Neutrophil (primary cell): ENCODE data around the gene CHST11.

Experiments
- H3K27ac ChIP-seq: fragments of 200-600 bp; sonication (generic); 2 replicates; pipeline ENCODE4 v1.5.1; 2016; ENCODE audit warnings: mild to moderate bottlenecking, moderate library complexity
- H3K27me3 ChIP-seq: fragments of 200-600 bp; sonication (generic); 2 replicates; pipeline ENCODE4 v1.6.0; 2016; ENCODE audit warnings: mild to moderate bottlenecking
- H3K36me3 ChIP-seq: fragments of 200-600 bp; sonication (generic); 2 replicates; pipeline ENCODE4 v1.5.1; 2017
- H3K4me1 ChIP-seq, 2 experiments: fragments of 200-600 bp in 1 of 2; sonication (generic) in 1 of 2; 1 replicate in 1 of 2; 2 replicates in 1 of 2; pipeline versions ENCODE4 v1.5.1 to v1.6.1; 2013 to 2016; ENCODE audit warnings: low read depth in 1 of 2, low read length in 1 of 2, mild to moderate bottlenecking in 1 of 2, moderate library complexity in 1 of 2; ENCODE audit not compliant: control insufficient read depth in 1 of 2, insufficient read depth in 1 of 2
- H3K4me3 ChIP-seq, 2 experiments: fragments of 200-600 bp in 1 of 2; sonication (generic) in 1 of 2; 1 replicate in 1 of 2; 2 replicates in 1 of 2; pipeline ENCODE4 v1.5.1; 2013 to 2016; ENCODE audit warnings: low read depth in 1 of 2, low read length in 1 of 2, mild to moderate bottlenecking in 1 of 2, moderate library complexity in 1 of 2
- H3K9me3 ChIP-seq: fragments of 200-600 bp; sonication (generic); 2 replicates; pipeline ENCODE4 v1.5.1; 2016
- TF ChIP-seq, protein P1 (sequence below): fragments of 200-600 bp; sonication (generic); IDR thresholded peaks from 2 replicates; pipeline ENCODE4 v1.5.1; 2016; ENCODE audit warnings: antibody characterized with exemption

The CHST11 gene

DNA sequence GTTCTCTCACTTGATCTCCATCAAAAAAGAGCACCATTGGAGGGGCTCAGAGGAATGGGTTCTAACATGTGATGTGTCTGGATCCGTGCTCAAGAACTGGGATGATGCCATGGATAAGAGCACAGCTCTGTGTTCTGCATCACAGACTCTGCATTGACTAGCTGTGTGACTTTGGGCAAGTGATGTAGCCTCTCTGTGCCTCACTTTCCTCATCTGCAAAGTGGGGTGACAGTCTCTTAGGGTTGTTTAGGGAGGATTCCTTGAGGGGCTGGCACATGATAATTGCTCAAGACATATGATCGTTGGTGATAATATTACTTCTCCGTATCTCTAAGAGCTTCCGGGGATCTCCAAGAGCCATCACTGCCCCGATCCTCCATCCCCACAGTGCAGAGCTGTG, 202.3 kb downstream of the CHST11 start:
- Histone ChIP-seq H3K9me3 (no peaks in the 10 kb centered on the region), H3K36me3 (no peaks in the 10 kb centered on the region), H3K4me1 (peaks cover 28 to 33% of the 10 kb centered on the region in 2 experiments), H3K27ac (no peak overlapping the region), H3K4me3 (no peak overlapping the region), H3K27me3 (no peaks in the 10 kb centered on the region)
- TF ChIP-seq, protein P1, sequence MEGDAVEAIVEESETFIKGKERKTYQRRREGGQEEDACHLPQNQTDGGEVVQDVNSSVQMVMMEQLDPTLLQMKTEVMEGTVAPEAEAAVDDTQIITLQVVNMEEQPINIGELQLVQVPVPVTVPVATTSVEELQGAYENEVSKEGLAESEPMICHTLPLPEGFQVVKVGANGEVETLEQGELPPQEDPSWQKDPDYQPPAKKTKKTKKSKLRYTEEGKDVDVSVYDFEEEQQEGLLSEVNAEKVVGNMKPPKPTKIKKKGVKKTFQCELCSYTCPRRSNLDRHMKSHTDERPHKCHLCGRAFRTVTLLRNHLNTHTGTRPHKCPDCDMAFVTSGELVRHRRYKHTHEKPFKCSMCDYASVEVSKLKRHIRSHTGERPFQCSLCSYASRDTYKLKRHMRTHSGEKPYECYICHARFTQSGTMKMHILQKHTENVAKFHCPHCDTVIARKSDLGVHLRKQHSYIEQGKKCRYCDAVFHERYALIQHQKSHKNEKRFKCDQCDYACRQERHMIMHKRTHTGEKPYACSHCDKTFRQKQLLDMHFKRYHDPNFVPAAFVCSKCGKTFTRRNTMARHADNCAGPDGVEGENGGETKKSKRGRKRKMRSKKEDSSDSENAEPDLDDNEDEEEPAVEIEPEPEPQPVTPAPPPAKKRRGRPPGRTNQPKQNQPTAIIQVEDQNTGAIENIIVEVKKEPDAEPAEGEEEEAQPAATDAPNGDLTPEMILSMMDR = no peak

DNA sequence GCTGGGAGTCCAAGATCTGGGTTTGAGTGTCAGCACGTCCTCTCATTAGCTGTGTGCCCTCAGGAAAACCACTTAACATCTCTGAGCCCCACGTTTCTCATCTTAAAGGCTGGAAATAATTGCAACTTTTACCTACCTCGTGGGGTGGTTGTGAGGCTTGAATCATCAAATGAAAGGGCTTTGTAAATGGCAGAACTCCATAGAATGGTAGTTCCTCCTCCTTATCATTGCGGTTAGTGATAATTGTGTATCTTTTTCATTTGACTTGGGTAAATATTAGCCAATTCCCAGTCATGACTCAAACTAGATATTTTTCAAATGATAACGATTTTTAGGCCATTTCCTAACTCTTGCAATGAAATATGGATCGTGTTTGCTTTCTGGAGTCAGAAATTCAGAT, 205.5 kb downstream of the CHST11 start:
- TF ChIP-seq, protein P1 = no peak
- H3K4me1 ChIP-seq = peaks cover 13 to 22% of the 10 kb centered on the region in 2 experiments
- H3K9me3 ChIP-seq = no peaks in the 10 kb centered on the region
- no peaks in the 10 kb centered on the region for H3K36me3 ChIP-seq
- no peaks in the 10 kb centered on the region for H3K27me3 ChIP-seq
- H3K4me3 ChIP-seq = no peak overlapping the region
- peak overlapping the region; percentile 48 for H3K27ac ChIP-seq

DNA sequence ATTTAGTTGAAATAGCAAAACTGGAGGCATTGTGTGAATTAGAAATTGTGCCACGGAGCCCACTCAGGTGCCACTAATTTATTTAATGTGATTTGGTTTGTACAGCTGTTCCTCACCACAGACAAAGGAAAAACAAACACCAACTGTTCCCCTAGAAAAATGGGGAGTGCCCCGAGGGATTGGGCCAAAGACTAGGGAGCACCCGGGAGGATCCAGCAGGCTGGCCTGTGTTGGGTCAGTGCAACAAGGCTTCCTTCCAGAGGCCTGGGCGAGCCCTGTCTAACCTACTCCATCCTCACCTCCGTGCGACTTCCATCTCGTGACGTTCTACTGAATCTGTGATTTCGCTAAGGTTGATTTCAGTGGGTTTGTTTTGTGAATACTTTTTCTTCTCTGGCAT, 206.2 kb downstream of the CHST11 start:
- Histone ChIP-seq H3K4me1 (peaks cover 19 to 23% of the 10 kb centered on the region in 2 experiments), H3K36me3 (no peaks in the 10 kb centered on the region)
- TF ChIP-seq, protein P1 = no peak

DNA sequence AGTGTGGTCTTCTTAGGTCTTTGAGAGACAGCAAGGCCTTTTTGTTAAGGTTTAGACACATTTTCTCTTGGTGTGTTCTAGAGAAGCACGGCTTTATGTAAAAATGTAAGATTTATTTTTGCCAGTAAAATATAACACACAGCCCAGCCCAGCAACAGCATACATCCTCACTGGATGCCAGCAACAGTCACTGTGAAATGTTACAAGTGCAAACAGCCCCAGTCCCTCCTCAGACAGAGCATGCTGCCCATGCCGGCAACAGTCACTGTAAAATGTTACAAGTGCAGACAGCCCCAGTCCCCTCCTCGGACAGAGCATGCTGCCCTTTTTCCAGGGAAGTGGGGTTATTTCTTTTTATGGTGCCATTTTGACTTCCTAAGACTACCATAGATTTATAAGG, 207.6 kb downstream of the CHST11 start:
- H3K27me3 ChIP-seq = no peaks in the 10 kb centered on the region
- H3K36me3 ChIP-seq = no peaks in the 10 kb centered on the region
- no peaks in the 10 kb centered on the region for H3K9me3 ChIP-seq
- no peak overlapping the region for H3K4me3 ChIP-seq
- peak overlapping the region; percentile 41 for H3K27ac ChIP-seq
- H3K4me1 ChIP-seq = peaks cover 33 to 38% of the 10 kb centered on the region in 2 experiments
- TF ChIP-seq, protein P1 = no peak

More for the DNA sequence above, 206.2 kb downstream of the CHST11 start:
- Histone ChIP-seq H3K4me3 (no peak overlapping the region), H3K27me3 (no peaks in the 10 kb centered on the region), H3K9me3 (no peaks in the 10 kb centered on the region), H3K27ac (no peak overlapping the region)

DNA sequence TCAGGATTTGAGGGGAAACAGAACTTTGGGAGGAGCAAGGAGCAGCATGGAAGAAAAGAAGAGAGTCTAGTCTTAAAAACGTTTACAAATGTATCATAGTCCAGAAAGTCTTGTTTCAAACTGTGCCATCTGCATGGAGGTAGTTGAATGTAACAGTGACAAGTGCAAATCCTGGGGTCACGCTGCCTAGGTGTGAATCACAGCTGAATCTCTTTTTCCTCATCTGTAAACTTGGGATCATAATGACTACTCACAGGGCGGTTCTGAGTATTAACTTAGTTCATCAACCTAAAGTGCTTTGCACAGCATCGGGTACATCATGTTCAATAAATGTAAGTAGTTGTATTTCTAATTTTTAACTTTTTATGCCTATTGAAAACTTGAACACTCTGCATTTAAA, 208.5 kb downstream of the CHST11 start:
- Histone ChIP-seq H3K27me3 (no peaks in the 10 kb centered on the region), H3K4me1 (peaks cover 42 to 47% of the 10 kb centered on the region in 2 experiments), H3K27ac (peak overlapping the region; percentile 41), H3K36me3 (no peaks in the 10 kb centered on the region), H3K4me3 (no peak overlapping the region), H3K9me3 (no peaks in the 10 kb centered on the region)
- TF ChIP-seq, protein P1 = no peak

DNA sequence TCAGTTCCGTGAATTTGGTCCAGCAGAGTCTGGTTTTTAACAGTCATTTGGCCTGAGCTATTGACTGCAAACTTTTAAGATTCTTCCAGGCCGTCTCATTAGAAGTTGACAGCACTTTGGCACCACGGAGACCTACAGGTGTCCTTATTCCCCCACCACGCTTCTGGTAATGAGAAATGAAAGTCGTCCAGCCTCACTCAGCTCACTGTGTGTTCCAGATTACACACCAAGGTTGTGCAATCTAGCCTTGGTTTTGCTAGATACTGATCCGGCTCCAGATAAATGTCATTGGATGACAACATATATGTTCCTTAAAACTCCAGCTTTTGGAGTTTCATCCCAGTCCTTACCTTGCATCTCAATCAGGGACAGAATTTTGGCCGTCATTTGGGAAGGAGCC, 210.4 kb downstream of the CHST11 start:
- peaks cover 57 to 61% of the 10 kb centered on the region in 2 experiments for H3K4me1 ChIP-seq
- no peaks in the 10 kb centered on the region for H3K9me3 ChIP-seq
- H3K27me3 ChIP-seq = no peaks in the 10 kb centered on the region
- peak overlapping the region; percentile 97 for H3K27ac ChIP-seq
- H3K4me3 ChIP-seq = peak overlapping the region in 1 of 2 experiments; percentile 7
- TF ChIP-seq, protein P1 = no peak
- no peaks in the 10 kb centered on the region for H3K36me3 ChIP-seq
